ENCODE results near the gene SPAG9. TPM values are rescaled to one million over a fixed set of nuclear protein-coding genes. Genes with fewer than 3 reads are reported as not detected.

The SPAG9 gene
- total RNA-seq, 1 donor from 2014 or later, result 49.4 TPM

- intact Hi-C loops (cut with DNase I), result no loop called here
- DNase-seq (ENCODE audit: missing footprints) (no peak), ATAC-seq (no peak)
Measured at GRCh38 chr17:50938821-50939541, 181.7 kb downstream of the SPAG9 start.

GRCh38 chr17:50935996-50936266 is 184.7 kb downstream of the SPAG9 start:
- intact Hi-C loops (cut with DNase I), result no loop called here
- ATAC-seq (no peak), DNase-seq (ENCODE audit: missing footprints) (no peak)

- intact Hi-C loops (cut with DNase I), result no loop called here
- ATAC-seq (peak; percentile 11), DNase-seq (ENCODE audit: missing footprints) (peak; percentile 71)
Measured at GRCh38 chr17:50935221-50935995, 185.3 kb downstream of the SPAG9 start.

DNA sequence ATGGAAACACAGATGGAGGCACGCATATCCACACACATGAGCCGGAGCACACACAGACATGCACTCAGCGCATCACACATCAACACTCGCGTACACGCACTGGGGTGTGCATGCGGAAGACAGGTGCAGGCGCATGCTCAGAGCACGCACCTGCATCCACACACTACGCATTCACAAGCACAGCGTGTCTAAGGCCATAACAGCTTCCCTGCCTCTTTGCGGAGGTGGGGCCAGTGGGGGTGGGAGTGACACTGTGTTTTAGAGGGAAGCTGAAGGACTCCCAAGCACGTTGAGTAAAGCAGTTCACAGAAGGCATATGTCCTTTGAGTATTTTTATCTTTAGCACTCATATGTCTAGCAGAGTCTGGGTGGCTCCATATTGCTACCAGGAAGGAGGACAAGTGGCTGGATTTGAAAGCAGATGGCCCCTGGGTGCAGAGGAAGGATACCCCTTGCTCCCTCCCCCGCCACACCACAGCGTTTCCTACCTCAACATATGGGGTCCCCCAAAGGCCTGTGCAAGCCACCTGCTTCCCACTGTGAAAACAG is 185.9 kb downstream of the SPAG9 start:
- intact Hi-C loops (cut with DNase I), result no loop called here
- DNase-seq (ENCODE audit: missing footprints) (no peak), ATAC-seq (no peak)

GRCh38 chr17:50934161-50934560 is 186.5 kb downstream of the SPAG9 start:
- intact Hi-C loops (cut with DNase I), result no loop called here
- ATAC-seq (no peak), DNase-seq (ENCODE audit: missing footprints) (no peak)

- DNase-seq (ENCODE audit: missing footprints) (peak; percentile 94), ATAC-seq (peak; percentile 96)
- intact Hi-C loops (cut with DNase I), result loop anchor here (1.0 kb wide), 2 partner anchors 22 to 65 kb away; partner anchors contain the start of gene TOB1
Measured at GRCh38 chr17:50931144-50931908, 189.3 kb downstream of the SPAG9 start.

GRCh38 chr17:50928646-50929045 is 192.0 kb downstream of the SPAG9 start:
- ATAC-seq, result no peak
- intact Hi-C loops (cut with DNase I), result no loop called here

GRCh38 chr17:50927287-50927686 is 193.4 kb downstream of the SPAG9 start:
- intact Hi-C loops (cut with DNase I), result no loop called here
- ATAC-seq (no peak), DNase-seq (ENCODE audit: missing footprints) (no peak)

More at GRCh38 chr17:50928646-50929045, 192.0 kb downstream of the SPAG9 start:
- DNase-seq (ENCODE audit: missing footprints), result no peak

GRCh38 chr17:50926523-50926922 is 194.1 kb downstream of the SPAG9 start:
- intact Hi-C loops (cut with DNase I), result no loop called here
- no peak for ATAC-seq
- DNase-seq (ENCODE audit: missing footprints), result no peak

DNA sequence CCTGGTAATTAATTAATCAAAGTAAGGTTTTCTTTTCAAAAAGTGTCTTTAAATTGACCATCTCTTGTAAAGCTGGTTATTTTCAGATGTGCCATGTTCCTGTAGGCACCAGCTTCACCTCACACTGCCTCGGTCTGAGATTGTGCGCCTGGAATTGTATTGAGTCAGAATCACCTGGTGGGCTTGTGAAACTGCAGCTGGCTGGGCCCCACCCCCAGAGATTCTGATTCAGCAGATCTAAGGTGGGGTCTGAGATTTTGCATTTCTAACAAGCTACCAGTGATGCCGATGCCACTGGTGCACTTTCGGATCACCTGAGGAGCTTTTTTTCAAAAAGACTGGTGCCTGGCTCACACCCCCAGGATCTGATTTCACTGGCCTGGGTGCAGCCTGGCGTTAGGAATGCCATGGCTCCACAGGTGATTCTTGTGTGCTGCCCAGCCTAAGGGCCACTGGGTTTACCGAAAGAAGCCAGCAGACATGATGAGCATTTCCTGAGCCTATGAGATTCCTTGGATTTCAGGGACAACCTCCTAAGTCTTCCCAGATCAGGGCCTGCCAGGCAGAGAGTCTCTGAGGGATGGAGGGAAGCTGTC is 195.3 kb downstream of the SPAG9 start:
- intact Hi-C loops (cut with DNase I), result no loop called here
- DNase-seq (ENCODE audit: missing footprints) (no peak), ATAC-seq (no peak)

GRCh38 chr17:50924800-50925199 is 195.9 kb downstream of the SPAG9 start:
- intact Hi-C loops (cut with DNase I), result no loop called here
- ATAC-seq (no peak), DNase-seq (ENCODE audit: missing footprints) (no peak)

DNA sequence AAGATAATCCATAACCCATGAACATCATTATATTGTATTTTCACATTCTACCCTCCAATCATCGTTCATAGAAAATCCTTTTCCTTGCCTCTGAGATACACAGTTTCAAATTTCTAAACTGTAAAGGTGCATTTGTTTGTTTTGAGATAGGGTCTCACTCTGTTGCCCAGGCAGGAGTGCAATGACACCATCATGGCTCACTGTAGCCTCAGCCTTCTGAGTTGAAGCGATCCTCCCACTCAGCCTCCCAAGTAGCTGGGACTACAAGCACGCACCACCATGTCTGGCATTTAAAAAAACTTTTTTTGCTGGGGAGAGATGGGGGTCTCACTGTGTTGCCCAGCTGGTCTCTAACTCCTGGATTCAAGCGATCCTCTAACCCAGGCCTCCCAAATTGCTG is 196.4 kb downstream of the SPAG9 start:
- ATAC-seq (no peak), DNase-seq (ENCODE audit: missing footprints) (no peak)
- intact Hi-C loops (cut with DNase I), result no loop called here

DNA sequence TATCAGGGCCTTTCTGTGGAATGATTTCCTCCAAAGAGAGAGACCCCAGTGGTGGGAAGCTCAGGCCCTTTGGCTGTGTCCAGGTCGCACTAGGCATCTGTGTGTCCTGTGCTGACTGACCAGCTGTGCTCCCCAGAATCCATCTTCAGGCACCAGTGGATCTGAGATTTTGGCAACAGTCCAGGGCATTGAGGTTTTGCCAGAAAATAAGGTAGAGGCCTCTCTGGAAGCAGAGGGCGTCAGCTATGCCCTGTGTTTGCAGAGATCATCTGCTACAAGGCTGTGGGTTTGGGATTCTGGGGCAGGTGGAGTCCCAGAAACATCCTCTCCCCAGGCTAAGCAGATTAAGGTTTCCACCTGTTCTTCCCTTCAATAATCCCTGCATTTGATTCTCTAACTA is 197.1 kb downstream of the SPAG9 start:
- DNase-seq (ENCODE audit: missing footprints), result no peak
- intact Hi-C loops (cut with DNase I), result no loop called here

DNA sequence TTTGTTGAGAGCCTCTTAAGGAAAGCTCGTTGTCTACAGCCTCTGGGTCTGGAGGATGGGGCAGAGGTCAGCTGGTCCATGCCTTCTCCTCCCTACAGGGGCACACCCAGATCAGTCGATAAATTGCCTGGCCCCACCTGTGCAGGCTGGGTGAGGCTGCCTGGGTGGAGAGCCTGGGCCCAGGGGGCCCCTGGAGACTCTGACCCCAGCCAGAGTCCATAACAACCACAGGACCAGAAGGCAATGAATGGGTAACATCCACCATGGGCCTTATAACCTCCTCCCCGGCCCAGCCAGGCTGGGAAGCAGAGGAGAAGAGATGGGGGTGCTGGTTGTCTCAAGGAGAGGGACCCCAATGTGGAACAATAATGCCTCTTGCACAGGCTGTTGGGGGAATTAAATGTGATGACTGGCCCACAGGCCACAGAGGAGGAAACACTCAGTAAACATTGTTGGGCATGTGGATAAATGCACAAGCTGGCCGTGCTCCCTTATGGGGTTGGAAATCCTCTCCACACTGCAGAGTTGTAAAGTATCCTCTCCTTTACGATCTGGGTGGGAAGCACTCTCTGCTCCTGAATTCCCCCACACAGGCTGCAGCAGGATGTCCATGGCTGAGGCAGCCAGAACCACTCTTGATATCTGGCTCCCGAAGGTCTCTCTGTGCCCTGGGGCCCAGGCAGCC is 197.8 kb downstream of the SPAG9 start:
- intact Hi-C loops (cut with DNase I), result no loop called here
- ATAC-seq (no peak), DNase-seq (ENCODE audit: missing footprints) (no peak)

More for the DNA sequence above, 197.1 kb downstream of the SPAG9 start:
- ATAC-seq, result no peak

GRCh38 chr17:50922107-50922506 is 198.6 kb downstream of the SPAG9 start:
- DNase-seq (ENCODE audit: missing footprints) (no peak), ATAC-seq (no peak)
- intact Hi-C loops (cut with DNase I), result no loop called here

- ATAC-seq (no peak), DNase-seq (ENCODE audit: missing footprints) (no peak)
- intact Hi-C loops (cut with DNase I), result no loop called here
Measured at GRCh38 chr17:50920891-50921586, 199.6 kb downstream of the SPAG9 start.

DNA sequence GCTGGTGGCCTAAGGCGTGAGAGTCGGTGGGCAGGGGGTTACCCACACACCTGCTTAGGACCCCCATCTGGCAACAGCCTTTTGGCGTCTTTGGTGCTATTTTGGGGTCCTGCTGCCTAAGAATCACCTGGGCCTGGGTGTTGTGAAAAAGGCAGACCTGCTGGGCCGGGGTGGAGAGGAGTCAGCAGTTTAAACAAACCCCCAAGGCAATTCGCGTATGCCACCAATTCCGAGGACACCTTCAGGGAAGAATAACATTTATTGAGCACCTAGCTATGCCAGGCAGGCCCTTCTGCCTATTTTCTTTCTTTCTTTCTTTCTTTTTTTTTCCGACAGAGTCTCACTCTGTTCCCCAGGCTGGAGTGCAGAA is 200.6 kb downstream of the SPAG9 start:
- intact Hi-C loops (cut with DNase I), result no loop called here
- ATAC-seq (no peak), DNase-seq (ENCODE audit: missing footprints) (no peak)
